Endometrial microvascular endothelial cells (primary cell): ENCODE measurements around the gene MCAT. TPM values are rescaled to one million over a fixed set of nuclear protein-coding genes. Genes with fewer than 3 reads are reported as not detected.

ENCODE experiments used
- in situ Hi-C: cut with HindIII; loops from 2 replicates; pipeline ENCODE4 v1.10.0; 2017; ENCODE audit warnings: low sequenced_read_pairs, low pct_unique_long_range_greater_than_20kb; ENCODE audit errors: inconsistent ontology term
- total RNA-seq: library from RNA; depleted of rRNA; stranded (reverse); fragments of >200 nt; gene quantifications from one replicate; pipeline ENCODE4 v1.2.3, GENCODE V29; 2015; ENCODE audit errors: inconsistent ontology term

The MCAT gene
- total RNA-seq, 1 donor from 2014 or later, result 35.1 TPM

DNA sequence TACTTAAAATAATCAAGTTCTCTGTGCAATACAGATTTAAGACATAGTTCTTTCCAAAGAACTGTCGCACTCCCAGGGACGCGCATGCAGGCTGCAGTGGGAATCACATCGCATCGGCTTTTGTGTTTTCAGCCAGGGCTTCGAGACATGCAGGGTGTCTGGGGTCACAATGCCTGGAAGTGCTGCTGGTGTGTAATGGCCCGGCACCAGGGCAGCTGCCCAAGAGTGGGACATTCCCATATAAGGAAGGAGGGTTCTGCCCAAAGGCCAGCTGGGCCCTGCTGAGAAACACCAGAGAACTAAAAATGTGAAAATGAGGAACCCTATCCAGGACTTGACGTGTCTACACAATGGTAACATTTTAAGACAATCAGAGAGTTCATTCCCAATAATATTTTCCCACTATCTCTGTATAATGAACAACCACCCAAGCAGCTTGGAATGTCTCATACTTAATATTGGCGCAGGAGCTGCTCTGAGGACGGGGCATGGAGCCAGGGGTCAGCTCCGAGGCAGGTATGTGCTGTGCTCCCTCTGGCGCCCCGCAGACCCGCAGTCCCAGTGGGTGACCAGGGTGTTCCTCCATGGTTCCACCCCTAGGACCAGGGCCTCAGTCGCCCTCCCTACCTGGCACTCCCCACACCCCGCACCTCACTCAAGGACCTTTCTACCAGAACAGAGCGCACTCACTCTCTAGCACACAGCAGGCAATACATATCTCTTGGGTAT lies 11.3 kb downstream of the MCAT start:
- in situ Hi-C loops, result no loop called here

DNA sequence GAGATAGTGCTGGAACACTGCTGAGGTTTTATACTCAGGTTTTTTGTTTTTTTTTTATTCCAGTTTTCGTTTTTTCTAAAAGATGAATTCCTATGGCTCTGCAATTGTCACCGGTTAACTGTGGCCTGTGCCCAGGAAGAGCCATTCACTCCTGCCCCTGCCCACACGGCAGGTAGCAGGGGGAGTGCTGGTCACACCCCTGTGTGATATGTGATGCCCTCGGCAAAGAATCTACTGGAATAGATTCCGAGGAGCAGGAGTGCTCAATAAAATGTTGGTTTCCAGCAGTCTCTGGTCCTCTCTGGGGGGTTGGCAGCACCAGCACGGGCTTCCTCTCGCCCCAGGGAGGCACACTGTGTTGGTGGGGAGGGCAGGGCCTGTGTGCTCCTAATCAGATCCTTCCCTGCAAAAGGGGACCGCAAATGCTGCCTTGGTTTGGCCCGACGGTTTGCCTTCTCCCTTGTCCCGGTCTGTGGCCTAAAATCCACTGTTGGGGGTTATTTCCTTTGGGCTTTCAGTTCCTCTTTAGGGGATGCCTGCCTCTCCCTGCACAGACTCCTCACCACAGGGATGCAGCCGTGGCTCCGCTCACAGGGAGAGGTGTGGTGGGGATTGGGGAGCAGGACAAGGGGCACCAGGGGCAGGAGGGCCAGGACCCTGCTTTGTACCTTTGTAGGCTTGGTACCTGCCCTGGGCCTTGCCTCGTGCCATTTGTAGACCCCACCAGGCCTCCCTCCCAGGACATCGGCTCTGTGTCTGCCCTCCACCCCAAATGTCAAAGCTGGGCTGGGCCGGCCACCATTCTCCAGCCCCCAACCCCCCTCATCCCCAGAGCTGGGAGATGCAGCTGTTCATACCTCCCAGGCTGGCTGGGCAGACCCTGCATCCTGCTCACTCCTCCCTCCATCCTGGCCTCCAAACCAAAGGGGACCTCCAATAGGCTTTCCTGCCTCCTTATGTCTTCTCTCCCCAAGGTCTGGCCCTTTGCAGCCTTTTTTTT lies 13.5 kb downstream of the MCAT start:
- in situ Hi-C loops, result no loop called here

DNA sequence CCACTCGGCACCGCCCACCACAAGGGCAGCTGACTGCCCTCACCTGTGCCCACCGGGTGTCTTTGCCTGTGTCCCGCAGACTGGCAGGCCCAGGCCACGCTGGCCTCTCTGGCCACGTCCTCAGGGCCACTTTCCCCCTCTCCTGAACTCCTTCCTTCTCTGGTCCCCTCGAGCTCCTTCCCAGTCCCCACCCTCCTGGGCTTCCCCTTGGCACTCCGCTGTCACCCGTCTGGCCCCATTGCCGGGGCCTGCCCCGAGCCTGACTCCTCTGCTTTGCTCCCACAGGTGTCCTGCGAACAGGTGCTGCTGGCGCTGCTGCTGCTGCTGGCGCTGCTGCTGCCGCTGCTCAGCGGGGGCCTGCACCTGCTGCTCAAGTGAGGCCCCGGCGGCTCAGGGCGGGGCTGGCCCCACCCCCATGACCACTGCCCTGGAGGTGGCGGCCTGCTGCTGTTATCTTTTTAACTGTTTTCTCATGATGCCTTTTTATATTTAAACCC lies 14.2 kb downstream of the MCAT start:
- in situ Hi-C loops, result no loop called here

DNA sequence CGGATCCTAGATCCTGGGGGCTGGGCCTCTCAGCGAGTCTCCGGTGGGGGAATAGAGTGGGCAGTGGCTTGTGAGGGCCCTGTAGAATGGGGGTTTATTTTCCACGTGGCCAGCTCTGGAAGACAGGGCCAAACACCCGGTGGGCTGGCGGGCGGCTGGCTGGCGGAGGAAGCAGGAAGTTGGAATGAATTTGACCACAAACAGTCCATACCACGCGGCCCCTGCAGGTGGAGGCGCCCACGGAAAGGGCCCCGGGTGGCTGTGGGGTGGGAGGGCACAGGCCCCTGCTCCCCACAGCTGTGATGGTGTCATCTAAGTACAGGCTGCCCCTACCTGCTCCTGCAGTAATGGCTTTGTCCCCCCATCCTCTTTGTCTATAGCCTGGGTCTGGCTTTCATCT lies 15.1 kb downstream of the MCAT start:
- in situ Hi-C loops, result no loop called here

DNA sequence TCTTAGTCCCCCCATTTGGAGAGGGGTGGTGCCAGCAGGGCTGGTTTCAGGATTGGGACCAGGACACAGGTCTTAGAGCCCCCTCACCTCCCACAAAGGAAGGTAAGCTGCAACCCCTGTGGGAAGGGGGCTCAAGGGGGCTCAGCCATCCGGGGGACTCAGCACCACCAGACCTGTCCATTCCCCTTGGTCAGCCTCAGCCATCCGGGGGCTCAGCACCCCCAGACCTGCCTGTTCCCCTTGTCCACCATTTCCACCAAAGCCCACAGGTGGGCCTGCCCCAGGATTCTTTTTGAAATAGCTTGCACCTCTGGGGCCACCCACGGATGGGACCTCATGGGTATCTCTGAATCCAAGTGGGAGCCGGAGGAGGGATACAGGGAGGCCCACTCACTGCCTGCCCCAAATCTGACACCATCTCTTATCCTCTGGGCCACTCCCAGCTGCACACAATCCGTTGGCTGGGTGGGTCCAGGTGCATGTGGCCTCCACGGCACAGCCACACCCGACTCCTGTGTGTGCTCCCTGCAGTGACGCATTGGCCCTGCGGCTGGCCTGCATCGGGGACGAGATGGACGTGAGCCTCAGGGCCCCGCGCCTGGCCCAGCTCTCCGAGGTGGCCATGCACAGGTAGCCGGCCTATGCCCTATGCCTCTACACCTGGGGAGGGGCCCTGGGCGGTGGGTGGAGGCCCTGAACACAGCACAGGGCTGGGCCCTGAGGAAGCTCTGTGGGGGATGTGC lies 15.9 kb downstream of the MCAT start:
- in situ Hi-C loops, result no loop called here

DNA sequence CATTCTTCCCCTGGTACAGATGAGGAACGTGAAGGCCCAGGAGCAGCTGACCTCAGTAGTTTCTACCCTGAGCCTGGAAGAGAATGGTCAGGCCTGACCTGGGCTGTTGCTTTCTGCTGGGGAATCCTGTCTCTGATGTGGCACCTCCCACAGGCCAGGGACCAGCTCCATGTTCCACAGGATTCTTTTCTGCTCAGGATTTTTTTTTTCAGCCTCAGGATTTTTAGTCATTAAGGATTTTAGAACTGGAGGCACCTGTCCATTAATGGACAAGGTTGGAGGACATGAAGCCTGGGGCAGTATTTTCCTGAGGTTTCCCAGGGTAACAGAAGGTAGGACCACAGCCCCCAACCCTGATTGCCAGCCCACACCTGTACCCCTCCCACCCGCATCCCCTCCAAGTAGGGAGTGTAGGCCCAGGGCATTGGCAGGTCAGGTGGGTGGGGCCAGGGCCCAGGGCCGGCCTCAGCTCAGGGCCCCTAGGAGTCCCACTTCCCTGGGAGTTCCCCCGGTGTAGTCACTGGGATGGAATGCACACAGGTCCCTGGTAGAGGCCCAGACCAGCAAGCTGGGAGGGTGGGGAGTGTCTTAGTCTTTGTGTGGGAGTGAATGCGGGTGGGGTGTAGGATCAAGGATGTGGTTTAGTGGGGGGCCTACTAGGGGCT lies 16.6 kb downstream of the MCAT start:
- in situ Hi-C loops, result no loop called here

DNA sequence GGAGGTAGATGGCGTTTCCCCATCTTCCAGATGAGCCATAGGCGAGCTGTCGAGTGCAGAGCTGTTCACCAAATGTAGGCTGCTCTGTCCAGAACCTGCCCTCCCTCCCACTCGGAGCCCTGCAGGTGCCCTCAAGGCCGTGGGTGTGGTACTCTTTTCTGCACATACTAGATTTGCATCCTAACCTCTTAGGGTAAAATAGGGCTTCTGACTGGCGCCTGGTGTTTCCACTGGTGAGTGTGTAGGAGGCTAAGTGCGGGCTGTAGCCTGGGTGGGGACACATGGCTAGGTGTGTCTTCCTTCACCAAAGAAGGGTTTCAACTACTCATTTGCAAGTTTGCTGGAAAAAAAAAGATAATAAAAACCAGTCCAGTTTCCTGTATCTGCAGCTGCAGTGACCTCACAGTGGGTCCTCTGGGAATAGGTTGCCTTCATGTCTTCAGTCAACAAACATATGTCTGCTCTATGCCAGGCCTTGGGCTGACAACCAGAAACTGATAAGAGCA lies 24.2 kb downstream of the MCAT start:
- in situ Hi-C loops, result no loop called here

DNA sequence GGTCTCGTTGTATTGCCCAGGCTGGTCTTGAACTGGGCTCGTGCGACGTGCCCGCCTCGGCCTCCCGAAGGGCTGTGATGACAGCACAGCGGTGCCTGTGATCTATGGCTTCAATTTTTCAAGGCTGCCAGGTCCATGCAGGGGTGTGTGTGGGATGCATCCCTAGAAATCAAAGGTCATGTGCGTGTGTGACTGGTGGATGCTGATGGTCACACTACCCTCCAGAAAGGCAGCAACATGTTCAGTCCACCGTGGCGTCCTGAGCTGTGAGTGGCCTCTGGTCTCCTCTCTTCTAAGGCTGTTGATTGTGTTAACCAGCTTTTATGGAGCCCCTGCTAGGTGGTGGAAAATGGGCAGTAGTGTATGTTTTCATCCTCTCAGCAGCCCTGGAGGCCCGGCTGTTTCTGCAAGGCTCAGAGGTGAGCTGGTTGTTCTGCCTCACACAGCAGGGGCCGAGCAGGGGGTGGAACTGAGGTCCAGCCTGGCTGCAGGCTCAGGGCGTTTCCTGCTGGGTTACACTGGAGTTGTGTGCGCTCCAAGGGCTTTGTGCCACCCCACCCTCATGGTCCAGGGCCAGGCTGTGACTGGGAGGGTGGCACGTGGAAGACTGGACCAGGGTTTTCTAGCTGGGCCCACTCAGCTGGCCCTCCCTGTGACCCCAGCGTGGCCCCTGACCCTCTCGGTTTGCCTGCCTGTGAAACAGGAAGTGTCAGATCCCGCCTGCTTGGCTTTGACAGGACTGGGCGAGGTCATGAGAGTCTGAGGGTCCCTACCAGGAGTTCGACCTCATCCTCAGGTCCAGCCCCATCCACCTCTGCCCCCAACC lies 25.0 kb downstream of the MCAT start:
- in situ Hi-C loops, result no loop called here

DNA sequence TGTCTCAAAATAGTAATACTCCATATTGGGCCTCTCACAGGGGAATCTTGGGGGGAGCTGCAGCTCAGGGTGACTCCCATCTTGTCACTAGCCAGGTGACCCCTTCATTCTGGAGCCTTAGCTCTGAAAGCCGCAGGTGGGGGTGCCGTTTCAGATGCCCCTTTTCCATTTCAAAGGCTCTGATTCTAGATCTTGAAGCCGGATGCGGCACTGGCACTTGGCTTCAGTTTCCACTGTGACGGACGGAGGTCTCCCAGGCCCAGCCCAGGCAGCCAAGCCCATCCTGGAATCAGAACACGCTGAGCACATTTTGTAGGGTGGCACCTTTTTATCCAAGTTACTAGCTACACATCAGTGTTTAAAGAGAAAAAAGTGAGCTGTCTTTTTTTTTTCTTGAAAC lies 26.3 kb downstream of the MCAT start:
- in situ Hi-C loops, result no loop called here

DNA sequence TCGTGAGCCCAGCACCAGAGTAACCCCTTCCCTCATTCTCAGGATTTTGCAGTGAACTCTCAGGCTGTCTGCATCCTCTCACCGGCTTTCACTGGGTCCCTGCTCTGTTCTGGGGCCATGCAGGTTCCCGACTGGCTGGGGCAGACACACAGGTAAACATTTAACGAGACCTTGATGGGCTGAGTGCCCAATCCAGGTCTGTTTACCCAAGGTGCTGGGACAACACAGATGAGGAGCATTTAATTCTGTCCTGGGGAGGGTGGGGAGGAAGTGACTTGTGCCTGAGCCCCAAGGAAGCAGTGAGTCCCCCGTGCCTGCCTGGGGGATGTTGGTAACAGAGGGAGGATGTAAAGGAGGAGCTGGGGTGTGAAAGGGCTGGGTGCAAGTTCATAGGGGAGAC lies 28.2 kb downstream of the MCAT start:
- in situ Hi-C loops, result no loop called here

DNA sequence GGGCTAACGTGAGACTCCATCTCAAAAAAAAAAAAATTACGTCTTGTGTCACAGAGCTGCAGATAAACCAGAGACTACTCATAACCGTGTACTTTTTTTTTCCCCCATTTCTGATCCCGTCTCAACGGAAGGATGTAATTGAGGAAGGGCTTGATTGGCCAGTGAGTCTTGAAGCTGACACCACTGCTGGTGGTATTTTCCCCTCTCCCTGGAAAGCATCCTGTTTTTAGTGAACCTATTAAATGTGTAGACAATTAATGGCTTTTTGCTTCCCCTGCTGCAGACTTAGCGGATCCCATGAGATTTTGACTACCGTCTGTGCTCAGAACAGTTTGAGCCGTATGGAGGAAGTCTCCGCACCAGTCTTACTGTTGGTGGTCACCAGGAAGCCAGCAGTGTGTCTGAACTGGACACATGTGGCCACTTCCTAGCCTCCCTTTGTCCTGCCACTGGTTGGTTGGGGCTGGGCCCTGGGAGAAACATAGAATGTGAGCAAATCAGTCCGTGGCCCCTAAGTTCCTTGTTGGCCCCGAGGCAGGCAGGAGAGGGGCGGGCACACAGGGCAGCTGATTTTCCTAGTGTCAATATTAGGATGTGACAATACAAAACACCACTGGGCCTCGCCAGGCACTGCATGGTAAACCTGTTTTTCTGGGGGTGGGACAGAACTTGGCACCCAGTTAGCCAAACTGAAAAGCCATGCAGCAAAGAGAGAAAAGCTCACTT lies 29.5 kb downstream of the MCAT start:
- in situ Hi-C loops, result no loop called here

DNA sequence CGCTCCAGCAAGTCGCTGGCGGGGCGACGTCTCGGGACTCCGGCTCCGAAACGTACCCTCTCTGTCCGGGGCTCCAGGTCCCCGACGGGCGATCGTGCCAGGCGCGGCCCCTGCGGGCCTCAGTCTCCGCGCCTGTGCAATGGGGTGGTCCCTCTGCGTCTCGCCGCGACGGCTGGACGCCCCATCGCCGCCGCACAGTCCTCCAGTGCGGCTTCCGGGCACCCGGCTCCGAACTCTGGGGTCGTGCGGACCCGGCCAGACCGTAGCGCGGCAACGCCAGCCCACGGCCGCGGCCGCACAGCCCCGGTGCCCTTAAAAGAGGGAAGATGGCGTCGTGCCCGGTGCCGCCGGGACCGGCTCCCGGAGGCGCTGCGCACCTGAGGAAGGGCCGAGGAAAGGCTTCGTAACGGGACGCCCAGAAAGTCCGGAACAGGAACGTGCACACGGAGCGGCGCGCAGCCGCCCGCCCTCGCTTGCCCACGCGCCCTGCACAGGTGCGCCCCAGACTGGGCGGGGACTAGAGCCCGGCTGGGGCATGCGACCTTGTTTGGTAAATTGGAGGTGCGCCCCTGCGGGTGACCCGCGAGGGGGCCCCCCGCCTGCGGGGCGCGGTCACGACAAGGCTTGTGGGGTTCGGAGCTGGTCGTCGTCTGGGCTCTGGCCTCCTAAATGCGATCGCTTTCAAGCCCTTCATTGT lies 32.1 kb downstream of the MCAT start:
- in situ Hi-C loops, result no loop called here

DNA sequence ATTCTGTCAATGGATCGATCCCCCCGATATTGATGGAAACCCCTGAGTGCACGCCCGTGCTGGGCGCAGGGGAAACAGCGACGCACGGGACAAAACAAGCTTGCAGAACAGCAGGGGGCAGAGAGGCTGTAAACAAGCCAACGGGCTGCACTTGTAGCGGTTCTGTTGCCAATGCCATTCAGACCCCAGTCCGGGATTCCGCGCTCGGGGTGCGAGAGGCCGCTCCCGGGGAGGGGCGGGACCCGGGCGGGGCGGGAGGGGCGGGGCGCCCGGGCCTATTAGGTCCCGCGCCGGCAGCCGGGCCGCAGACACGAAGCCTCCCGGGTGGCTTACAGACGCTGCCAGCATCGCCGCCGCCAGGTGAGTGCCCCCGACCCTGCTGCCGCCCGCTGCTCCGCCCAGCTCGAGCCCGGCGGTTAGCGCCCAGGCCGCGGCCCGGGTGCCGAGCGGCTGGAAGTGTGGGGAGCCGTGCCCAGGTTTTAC lies 32.7 kb downstream of the MCAT start, which contains the start of gene BIK:
TSS of gene BIK (plus strand) at position 307 of the 483 bp plus-strand sequence. CDS start 13,273 bp downstream, outside the sequence.
- in situ Hi-C loops, result no loop called here

DNA sequence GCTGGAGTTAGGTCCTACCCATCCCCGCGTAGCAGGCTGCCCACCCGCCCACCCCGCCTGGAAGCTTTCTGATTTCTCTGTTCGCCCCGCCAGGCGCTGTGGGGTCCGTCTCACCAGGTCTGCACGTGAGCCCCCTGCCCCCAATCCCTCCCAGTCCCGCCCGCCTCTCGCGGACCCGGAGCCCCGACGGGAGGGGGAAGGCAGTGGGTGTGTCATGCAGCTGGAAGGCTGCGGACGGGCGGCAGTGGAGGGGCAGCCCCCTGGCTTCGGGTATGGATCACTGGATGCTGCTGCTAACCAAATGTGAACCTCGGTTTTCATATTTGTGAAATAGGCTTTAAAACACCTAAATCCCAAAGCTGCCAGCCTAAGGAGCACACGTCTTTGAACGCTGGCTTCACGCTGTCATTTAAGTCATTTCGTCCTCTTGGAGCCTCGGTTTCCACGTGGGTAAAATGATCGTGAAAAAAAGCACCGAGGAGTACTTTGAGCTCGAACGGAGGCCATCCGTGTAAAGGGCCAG lies 33.2 kb downstream of the MCAT start:
- in situ Hi-C loops, result no loop called here

DNA sequence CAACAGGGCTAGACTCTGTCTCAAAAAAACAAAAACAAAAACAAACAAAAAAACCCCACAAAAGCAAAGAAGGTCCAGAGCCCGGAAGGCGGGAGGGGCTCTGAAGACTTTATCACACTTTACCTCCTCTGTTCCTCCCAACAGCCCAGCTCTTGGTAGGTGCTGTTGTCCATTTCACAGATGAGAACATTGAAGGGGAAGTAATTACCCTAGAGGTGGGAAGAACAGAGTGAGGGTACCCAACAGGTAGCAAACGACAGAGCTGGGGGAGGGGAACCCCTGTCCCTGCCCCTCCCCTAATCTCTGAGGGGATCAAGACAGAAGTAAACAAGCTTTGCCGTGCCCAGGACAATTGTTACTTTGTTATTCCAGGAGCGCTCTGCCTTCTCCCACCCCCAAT lies 33.7 kb downstream of the MCAT start:
- in situ Hi-C loops, result no loop called here

DNA sequence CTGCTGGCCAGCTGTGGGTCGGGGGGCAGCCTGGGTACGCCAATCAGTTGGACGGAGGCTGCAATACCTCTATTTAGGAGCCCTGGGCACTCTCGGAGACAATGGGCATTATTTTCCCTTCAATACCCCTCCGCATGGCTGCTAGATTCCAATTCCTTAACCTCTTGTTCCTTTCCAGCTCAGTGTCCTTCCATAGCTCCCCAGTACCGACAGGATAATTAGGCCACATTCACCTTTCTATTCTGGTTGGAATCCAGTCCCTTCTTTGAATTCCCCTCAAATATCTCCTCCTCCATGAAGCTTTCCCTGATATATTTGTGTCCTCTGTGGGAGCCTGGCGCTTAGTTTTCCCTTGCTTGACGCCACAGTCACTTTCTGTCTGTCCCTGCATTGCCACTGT lies 36.9 kb downstream of the MCAT start:
- in situ Hi-C loops, result no loop called here
